ENCODE data around the gene ABHD5.

DNA sequence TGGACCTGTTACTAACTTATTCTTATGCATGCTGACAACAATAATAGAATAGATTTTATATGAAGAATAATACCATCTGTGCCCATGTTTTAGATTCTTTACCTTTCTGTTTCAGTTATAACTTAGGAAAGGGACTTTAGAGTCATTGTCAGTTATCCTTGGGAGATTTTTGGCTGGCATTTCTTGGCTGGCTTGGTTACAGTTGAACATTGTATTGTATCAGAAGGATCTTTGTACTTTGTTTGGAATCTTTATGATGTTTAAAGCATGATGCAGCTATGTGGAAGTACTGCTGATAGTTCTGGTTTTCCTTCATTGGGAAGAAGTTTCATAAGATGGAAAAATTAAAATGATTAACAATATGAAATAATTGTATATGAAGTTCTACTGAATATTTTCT, 19.9 kb downstream of the ABHD5 start:
- TF ChIP-seq, protein P1, sequence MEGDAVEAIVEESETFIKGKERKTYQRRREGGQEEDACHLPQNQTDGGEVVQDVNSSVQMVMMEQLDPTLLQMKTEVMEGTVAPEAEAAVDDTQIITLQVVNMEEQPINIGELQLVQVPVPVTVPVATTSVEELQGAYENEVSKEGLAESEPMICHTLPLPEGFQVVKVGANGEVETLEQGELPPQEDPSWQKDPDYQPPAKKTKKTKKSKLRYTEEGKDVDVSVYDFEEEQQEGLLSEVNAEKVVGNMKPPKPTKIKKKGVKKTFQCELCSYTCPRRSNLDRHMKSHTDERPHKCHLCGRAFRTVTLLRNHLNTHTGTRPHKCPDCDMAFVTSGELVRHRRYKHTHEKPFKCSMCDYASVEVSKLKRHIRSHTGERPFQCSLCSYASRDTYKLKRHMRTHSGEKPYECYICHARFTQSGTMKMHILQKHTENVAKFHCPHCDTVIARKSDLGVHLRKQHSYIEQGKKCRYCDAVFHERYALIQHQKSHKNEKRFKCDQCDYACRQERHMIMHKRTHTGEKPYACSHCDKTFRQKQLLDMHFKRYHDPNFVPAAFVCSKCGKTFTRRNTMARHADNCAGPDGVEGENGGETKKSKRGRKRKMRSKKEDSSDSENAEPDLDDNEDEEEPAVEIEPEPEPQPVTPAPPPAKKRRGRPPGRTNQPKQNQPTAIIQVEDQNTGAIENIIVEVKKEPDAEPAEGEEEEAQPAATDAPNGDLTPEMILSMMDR (conservative IDR thresholded peaks at IDR 0.05), result no peak
- no peak for TF ChIP-seq ZFX (IDR thresholded peaks at IDR 0.05)

Measured in C4-2B (cell line).